Activated T-helper 1 cell treated with anti-CD3 and anti-CD28 coated beads, Interleukin-12 subunit alpha, Interleukin-12 subunit beta, Interleukin-2, Interleukin-4 antibody, amounts not matched to agents 30 ng/mL and 10 ng/mL and 1 ng/mL, durations not matched to agents 14 hours and 24 hours and 36 hours (primary cell): ENCODE data around the gene TAF1. TPM values are rescaled to one million over a fixed set of nuclear protein-coding genes. Genes with fewer than 3 reads are reported as not detected.
"Not testable (repeated sequence)": the region's sequence is repeated elsewhere in the genome, so short reads cannot be mapped to it uniquely, and the experiment has no call there.

ENCODE experiments used
- DNase-seq: peaks from one replicate; pipeline ENCODE4 v3.0.0; 2021; ENCODE audit warnings: low spot score
- H3K27ac Mint-ChIP-seq: one replicate; pipeline ENCODE4 v1.8.0; 2021; ENCODE audit warnings: mild to moderate bottlenecking, mixed read lengths
- H3K27me3 Mint-ChIP-seq: one replicate; pipeline ENCODE4 v1.8.0; 2022; ENCODE audit warnings: mild to moderate bottlenecking, moderate library complexity, mixed read lengths; ENCODE audit not compliant: insufficient read depth
- H3K36me3 Mint-ChIP-seq: one replicate; pipeline ENCODE4 v1.8.0; 2021; ENCODE audit warnings: low read depth, mixed read lengths
- H3K4me1 Mint-ChIP-seq: one replicate; pipeline ENCODE4 v1.8.0; 2021; ENCODE audit warnings: low read depth, mixed read lengths
- H3K4me3 Mint-ChIP-seq: one replicate; pipeline ENCODE4 v1.8.0; 2021; ENCODE audit warnings: mild to moderate bottlenecking, moderate library complexity, mixed read lengths
- H3K9me3 Mint-ChIP-seq: one replicate; pipeline ENCODE4 v1.8.0; 2021; ENCODE audit warnings: mixed read lengths
- intact Hi-C: fragments of 100-400 bp; cut with micrococcal nuclease; formaldehyde crosslinking; loops from one replicate; pipeline ENCODE4 v1.15.1; 2024
- total RNA-seq: library from RNA; stranded (reverse); gene quantifications from 2 replicates; pipeline ENCODE4 v1.2.3, GENCODE V29; 2022

TAF1 gene, protein sequence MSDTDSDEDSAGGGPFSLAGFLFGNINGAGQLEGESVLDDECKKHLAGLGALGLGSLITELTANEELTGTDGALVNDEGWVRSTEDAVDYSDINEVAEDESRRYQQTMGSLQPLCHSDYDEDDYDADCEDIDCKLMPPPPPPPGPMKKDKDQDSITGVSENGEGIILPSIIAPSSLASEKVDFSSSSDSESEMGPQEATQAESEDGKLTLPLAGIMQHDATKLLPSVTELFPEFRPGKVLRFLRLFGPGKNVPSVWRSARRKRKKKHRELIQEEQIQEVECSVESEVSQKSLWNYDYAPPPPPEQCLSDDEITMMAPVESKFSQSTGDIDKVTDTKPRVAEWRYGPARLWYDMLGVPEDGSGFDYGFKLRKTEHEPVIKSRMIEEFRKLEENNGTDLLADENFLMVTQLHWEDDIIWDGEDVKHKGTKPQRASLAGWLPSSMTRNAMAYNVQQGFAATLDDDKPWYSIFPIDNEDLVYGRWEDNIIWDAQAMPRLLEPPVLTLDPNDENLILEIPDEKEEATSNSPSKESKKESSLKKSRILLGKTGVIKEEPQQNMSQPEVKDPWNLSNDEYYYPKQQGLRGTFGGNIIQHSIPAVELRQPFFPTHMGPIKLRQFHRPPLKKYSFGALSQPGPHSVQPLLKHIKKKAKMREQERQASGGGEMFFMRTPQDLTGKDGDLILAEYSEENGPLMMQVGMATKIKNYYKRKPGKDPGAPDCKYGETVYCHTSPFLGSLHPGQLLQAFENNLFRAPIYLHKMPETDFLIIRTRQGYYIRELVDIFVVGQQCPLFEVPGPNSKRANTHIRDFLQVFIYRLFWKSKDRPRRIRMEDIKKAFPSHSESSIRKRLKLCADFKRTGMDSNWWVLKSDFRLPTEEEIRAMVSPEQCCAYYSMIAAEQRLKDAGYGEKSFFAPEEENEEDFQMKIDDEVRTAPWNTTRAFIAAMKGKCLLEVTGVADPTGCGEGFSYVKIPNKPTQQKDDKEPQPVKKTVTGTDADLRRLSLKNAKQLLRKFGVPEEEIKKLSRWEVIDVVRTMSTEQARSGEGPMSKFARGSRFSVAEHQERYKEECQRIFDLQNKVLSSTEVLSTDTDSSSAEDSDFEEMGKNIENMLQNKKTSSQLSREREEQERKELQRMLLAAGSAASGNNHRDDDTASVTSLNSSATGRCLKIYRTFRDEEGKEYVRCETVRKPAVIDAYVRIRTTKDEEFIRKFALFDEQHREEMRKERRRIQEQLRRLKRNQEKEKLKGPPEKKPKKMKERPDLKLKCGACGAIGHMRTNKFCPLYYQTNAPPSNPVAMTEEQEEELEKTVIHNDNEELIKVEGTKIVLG (N-terminal part only)
- 41.4 and 46.1 TPM in 2 replicates for total RNA-seq

DNA sequence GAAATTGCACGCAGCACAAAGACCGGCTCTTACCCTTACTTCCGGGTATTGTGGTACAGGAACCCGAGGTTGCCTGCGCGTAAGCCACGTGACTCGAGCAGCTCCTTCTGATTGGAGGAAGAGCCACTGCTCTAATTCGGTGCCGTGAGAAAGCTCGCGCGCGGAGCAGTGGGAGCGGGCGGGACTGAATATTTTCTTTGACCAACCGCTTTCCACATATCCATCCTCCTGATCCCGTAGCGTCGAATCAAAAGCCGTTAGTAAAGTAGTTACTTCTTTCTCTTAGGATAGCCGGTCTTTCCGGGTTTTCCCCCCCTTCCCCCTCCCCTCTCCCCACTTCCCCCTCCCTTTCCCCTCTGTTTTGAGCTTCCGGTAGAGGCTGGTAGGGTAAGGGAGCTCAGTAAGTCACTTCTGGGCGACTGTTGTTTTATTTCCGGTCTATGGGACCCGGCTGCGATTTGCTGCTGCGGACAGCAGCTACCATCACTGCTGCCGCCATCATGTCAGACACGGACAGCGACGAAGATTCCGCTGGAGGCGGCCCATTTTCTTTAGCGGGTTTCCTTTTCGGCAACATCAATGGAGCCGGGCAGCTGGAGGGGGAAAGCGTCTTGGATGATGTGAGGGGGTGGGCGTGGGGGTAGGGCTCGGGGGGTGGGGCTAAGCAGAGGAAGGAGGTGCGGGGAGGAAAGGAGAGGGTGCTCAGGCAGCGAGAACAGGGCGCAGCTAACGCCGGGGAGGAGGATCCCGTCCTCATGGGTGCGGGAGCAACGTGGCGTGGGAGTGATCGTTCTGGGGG lies at the start of gene TAF1:
TAF1 (plus strand) TSS at position 483 of the 799 bp plus-strand sequence; CDS start at position 501, 18 bp downstream.
- Mint-ChIP-seq H3K4me1 (peaks cover 21% of the 10 kb centered on the region), H3K36me3 (peaks cover 24% of the 10 kb centered on the region), H3K9me3 (no peaks in the 10 kb centered on the region), H3K27me3 (no peaks in the 10 kb centered on the region), H3K4me3 (peak within 1 kb of the TSS; percentile 97), H3K27ac (peak within 1 kb of the TSS; percentile 99)
- DNase-seq, result peak; percentile 88
- intact Hi-C loops, result loop anchor here (1.0 to 5.0 kb wide), 9 partner anchors 83 to 298 kb away; partner anchors contain the start of genes CXCR3, FOXO4, IL2RG and NONO

DNA sequence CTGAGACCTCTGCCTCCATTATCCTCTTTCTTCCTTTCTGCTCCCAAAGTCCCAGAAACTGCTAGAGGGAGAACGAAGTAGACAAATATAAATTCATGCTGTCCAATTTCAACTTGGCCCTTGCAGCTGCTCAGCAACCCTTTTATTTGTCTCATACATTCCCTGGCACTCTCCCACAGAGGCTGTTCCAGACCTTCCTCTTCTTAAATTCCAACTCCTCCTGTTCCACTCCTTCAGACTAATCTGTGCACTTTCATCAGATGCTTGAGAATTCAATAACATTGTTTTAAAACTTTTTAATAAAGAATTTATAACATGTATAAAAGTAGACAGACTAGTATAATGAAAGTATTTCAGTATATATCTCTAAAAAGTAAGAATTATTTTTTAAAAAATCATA lies 49.2 kb upstream of the TAF1 start:
- DNase-seq, H3K4me1 Mint-ChIP-seq, intact Hi-C loops, H3K9me3 Mint-ChIP-seq, H3K4me3 Mint-ChIP-seq, H3K27ac Mint-ChIP-seq, H3K27me3 Mint-ChIP-seq: not testable (repeated sequence)
- H3K36me3 Mint-ChIP-seq, result peaks cover 12% of the 10 kb centered on the region

DNA sequence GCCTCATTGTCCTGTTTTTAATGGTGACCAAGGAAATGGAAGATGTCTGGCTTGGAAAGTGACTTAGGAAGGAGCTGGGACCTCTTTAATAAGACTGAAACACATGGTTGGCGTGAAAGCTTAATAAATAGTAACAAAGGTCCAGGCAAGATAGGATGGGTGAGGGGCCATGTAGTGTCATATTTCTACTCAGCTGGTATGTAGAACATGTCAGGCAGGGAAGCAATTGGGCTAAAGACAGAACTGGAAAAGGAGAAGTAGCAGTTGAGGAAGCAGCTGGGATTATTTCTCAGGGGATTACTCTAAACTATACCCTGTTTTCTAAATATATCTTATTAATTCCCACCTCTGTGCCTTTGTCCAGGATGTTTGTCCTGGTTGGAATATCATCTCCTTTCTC lies 46.0 kb upstream of the TAF1 start:
- Mint-ChIP-seq H3K27me3 (no peaks in the 10 kb centered on the region), H3K9me3 (no peaks in the 10 kb centered on the region)

DNA sequence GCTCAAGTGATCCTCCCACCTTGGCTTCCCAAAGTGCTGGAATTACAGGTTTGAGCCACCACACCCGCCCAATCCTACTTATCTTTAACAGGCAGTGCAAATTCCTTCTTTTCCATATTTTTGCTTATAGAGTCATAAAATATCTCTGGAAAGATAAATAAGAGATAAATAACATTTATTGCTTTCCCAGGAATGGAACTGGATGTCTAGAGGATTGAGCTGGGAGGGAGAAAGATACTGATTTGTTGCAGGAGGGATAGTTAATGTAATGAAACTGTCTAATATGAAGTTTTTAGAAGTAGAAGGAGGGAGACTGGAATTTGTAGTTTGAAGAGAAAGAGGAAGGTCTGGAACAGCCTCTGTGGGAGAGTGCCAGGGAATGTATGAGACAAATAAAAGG lies 44.4 kb upstream of the TAF1 start:
- no peaks in the 10 kb centered on the region for H3K27me3 Mint-ChIP-seq
- intact Hi-C loops, result no loop called here
- no peak overlapping the region for H3K27ac Mint-ChIP-seq
- no peaks in the 10 kb centered on the region for H3K9me3 Mint-ChIP-seq
- DNase-seq, result no peak
- H3K4me1 Mint-ChIP-seq, result no peaks in the 10 kb centered on the region
- no peak overlapping the region for H3K4me3 Mint-ChIP-seq
- H3K36me3 Mint-ChIP-seq, result peaks cover 17% of the 10 kb centered on the region

More for the DNA sequence above, 46.0 kb upstream of the TAF1 start:
- H3K36me3 Mint-ChIP-seq, result peaks cover 18% of the 10 kb centered on the region
- intact Hi-C loops, result no loop called here
- H3K4me1 Mint-ChIP-seq, result no peaks in the 10 kb centered on the region
- DNase-seq, result no peak
- no peak overlapping the region for H3K27ac Mint-ChIP-seq
- no peak overlapping the region for H3K4me3 Mint-ChIP-seq

DNA sequence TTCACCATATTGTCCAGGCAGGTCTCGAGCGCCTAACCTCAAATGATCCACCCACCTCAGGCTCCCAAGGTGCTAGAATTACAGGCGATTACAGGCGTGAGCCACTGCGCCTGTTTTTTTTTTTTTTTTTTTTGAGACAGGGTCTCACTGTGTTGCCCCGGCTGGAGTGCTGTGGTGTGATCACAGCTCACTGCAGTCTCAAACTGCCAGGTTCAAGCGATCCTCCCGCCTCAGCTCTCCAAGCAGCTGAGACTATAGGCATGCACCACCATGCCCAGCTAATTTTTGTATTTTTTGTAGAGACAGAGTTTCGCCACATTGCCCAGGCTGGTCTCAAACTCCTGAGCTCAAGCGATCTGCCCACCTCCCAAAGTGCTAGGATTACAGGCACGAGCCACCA lies 41.7 kb upstream of the TAF1 start:
- H3K4me1 Mint-ChIP-seq, DNase-seq, H3K27me3 Mint-ChIP-seq, H3K9me3 Mint-ChIP-seq, H3K4me3 Mint-ChIP-seq, H3K27ac Mint-ChIP-seq, intact Hi-C loops: not testable (repeated sequence)
- H3K36me3 Mint-ChIP-seq, result peaks cover 19% of the 10 kb centered on the region

DNA sequence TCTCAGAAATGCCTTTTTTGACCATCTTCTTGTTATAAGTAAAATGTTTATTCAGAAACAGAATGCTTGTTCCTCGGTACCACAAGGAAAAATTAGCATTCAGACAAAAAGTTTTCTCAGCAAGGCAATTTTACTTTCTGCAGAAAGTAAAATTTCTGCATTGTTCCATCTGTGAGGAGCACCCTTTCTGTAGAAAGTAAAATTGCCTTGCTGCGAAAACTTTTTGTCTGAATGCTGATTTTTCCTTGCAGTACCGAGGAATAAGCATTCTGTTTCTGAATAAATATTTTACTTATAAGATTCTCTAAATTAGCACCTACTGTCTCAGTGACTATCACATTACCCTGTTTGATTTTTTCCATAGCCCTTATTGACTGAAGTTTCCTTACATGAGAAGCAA lies 39.8 kb upstream of the TAF1 start:
- no peaks in the 10 kb centered on the region for H3K9me3 Mint-ChIP-seq
- no peak overlapping the region for H3K27ac Mint-ChIP-seq
- H3K27me3 Mint-ChIP-seq, result no peaks in the 10 kb centered on the region
- no peak for DNase-seq
- intact Hi-C loops, result no loop called here
- no peak overlapping the region for H3K4me3 Mint-ChIP-seq
- H3K4me1 Mint-ChIP-seq, result no peaks in the 10 kb centered on the region
- peaks cover 19% of the 10 kb centered on the region for H3K36me3 Mint-ChIP-seq

DNA sequence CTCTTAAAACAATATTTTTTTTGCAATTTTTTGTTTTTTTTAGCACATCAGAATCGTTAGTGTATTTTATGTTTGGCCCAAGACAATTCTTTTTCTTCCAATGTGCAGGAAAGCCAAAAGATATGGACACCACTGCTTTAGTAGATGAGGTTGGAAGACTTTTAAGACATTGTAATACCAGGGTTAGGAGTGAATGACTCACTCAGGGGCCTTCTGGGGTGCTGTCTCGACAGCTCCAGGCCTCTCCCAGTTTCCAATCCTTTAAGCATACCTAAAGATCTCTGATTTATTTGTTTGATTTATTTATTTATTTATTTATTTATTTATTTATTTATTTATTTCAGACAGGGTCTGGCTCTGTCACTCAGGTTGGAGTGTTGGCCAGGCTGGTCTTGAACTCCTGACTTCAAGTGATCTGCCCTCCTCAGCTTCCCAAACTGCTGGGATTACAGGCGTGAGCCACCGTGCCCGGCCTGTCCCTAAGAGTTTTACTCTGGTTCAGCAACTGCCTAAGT lies 16.9 kb upstream of the TAF1 start:
- H3K36me3 Mint-ChIP-seq, intact Hi-C loops, H3K27ac Mint-ChIP-seq, DNase-seq, H3K27me3 Mint-ChIP-seq, H3K9me3 Mint-ChIP-seq, H3K4me3 Mint-ChIP-seq, H3K4me1 Mint-ChIP-seq: not testable (repeated sequence)

DNA sequence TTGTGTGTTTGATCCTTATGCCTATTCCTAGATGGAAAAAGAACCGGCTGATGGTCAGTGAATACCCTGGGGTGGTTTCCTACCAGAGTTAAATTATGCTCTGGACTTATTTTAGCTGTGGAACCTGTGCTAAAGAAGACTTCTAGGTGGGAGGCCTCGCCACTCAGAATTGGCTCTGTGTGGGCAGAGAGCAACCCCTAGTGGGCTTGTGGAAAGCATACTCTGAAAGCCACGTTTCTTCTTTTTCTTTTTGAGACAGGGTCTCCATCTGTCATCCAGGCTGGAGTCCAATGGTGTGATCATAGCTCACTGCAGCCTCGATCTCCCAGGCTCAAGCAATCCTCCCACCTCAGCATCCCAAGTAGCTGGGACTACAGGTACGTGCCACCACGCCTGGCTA lies 16.3 kb upstream of the TAF1 start:
- H3K4me3 Mint-ChIP-seq, DNase-seq, H3K9me3 Mint-ChIP-seq, intact Hi-C loops, H3K27me3 Mint-ChIP-seq, H3K36me3 Mint-ChIP-seq, H3K27ac Mint-ChIP-seq, H3K4me1 Mint-ChIP-seq: not testable (repeated sequence)

DNA sequence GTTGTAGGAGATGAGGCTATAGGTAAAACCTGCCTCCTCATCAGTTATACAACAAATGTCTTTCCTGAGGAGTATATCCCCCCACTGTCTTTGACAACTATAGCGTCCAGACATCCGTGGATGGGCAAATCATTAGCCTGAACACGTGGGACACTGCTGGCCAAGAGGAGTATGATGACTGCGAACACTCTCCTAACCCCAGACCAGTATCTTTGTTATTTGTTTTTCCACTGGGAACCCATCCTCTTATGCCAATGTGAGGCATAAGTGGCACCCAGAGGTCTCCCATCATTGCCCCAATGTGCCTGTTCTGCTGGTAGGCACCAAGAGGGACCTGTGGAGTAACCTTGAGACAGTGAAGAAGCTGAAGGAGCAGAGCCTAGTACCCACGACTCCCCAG lies 13.7 kb upstream of the TAF1 start:
- DNase-seq, H3K9me3 Mint-ChIP-seq, H3K36me3 Mint-ChIP-seq: not testable (repeated sequence)

DNA sequence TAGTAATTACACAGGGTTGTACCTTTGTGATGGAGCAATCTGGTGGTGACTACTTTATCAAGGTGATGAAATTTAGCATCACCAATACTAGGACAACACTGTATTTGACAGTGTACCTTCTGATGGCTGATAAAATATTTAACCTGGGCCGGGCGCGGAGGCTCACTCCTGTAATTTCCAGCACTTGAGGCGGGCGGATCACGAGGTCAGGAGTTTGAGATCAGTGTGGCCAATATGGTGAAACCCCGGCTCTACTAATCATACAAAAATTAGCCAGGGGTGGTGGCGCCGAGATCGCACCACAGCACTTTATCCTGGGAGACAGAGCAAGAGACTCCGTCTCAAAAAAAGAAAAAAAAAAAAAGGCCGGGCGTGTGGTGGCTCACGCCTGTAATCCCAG lies 1.9 kb upstream of the TAF1 start:
- no peaks in the 10 kb centered on the region for H3K9me3 Mint-ChIP-seq
- H3K27ac Mint-ChIP-seq, result no peak overlapping the region
- H3K4me3 Mint-ChIP-seq, result no peak overlapping the region

More for the DNA sequence above, 13.7 kb upstream of the TAF1 start:
- H3K27me3 Mint-ChIP-seq, H3K27ac Mint-ChIP-seq, intact Hi-C loops, H3K4me3 Mint-ChIP-seq, H3K4me1 Mint-ChIP-seq: not testable (repeated sequence)

DNA sequence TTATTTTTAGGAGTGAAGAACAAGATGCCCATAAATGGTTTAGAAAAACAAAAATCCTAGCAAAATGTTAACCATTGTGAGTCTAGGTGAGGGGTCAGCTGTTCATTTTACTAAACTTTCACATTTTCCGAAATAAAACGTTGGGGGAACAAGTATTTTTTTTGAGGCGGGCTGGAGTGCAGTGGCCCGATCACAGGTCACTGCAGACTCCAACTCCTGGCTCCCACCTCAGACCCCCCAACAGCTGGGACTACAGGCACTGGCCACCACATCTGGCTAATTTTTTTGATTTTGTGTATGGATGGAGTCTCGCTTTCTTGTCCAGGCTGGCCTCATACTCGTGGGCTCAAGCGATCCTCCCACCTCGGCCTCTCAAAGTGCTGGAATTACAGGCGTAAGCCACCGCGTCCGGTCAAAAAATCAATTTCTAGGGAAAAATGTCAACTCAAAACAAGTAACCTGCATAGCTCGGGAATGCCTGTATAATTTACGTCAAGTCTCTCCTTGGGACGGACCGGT lies 742 bp upstream of the TAF1 start:
- Mint-ChIP-seq H3K27ac (peak overlapping the region; percentile 99), H3K9me3 (no peaks in the 10 kb centered on the region), H3K4me1 (peaks cover 14% of the 10 kb centered on the region), H3K27me3 (no peaks in the 10 kb centered on the region), H3K36me3 (peaks cover 18% of the 10 kb centered on the region), H3K4me3 (peak overlapping the region; percentile 97)
- no peak for DNase-seq
- intact Hi-C loops, result loop anchor here (1.0 to 5.0 kb wide), 3 partner anchors 111 to 253 kb away; partner anchors contain the start of genes IL2RG and ZMYM3

More for the DNA sequence above, 1.9 kb upstream of the TAF1 start:
- H3K36me3 Mint-ChIP-seq, result peaks cover 17% of the 10 kb centered on the region
- H3K4me1 Mint-ChIP-seq, result peaks cover 14% of the 10 kb centered on the region
- no peaks in the 10 kb centered on the region for H3K27me3 Mint-ChIP-seq
- DNase-seq, result no peak
- intact Hi-C loops, result no loop called here
